ENCODE results near the gene LHX3. TPM values are rescaled to one million over a fixed set of nuclear protein-coding genes. Genes with fewer than 3 reads are reported as not detected.

LHX3 gene
- total RNA-seq, 1 experiment from 2014 or later: 0.11 TPM

DNA sequence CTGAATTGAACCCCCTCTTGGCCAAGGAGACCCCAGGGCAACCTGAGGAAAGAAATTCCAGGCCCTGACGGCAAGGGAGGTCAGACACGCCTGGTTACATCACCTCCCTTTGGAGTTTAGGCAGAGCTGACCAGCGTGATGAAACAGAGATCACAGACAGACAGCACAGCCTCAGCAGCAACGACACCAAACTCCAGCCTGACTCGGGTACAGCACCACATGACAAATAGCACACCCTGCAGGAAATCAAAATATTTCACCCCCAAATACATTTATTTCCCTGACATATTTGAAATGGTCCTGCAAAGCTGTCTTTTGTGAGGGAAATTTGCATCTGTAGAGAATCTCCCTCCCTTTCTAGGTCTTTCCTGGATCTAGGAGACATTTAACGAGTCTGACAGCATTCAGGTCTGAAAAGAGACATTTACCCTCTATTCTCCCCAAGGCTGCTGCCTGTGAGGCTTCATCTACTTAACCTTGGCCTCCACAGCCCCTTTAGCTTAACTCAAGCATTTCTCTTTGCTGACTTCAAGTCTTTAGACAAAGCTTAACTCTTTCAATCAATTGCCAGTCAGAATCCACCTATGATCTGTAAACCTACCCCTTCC lies 38.1 kb upstream of the LHX3 start:
- intact Hi-C loops (cut with micrococcal nuclease; ENCODE audit: unreplicated experiment): no loop called here
- TF ChIP-seq, protein P1, sequence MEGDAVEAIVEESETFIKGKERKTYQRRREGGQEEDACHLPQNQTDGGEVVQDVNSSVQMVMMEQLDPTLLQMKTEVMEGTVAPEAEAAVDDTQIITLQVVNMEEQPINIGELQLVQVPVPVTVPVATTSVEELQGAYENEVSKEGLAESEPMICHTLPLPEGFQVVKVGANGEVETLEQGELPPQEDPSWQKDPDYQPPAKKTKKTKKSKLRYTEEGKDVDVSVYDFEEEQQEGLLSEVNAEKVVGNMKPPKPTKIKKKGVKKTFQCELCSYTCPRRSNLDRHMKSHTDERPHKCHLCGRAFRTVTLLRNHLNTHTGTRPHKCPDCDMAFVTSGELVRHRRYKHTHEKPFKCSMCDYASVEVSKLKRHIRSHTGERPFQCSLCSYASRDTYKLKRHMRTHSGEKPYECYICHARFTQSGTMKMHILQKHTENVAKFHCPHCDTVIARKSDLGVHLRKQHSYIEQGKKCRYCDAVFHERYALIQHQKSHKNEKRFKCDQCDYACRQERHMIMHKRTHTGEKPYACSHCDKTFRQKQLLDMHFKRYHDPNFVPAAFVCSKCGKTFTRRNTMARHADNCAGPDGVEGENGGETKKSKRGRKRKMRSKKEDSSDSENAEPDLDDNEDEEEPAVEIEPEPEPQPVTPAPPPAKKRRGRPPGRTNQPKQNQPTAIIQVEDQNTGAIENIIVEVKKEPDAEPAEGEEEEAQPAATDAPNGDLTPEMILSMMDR (conservative IDR thresholded peaks at IDR 0.05; ENCODE audit: low read depth, low read length): peak; percentile 28; the same call in 1 of the 2 replicates
- TF ChIP-seq EZH2 (IDR thresholded peaks at IDR 0.05; ENCODE audit: borderline replicate concordance, low read depth, low read length, poor library complexity, severe bottlenecking): no peak
- BruUV-seq (replicated peaks): no TSS peak
- ChIA-PET POLR2A (ENCODE audit: low non-redundant PET) (no interaction called here), CTCF (interaction anchor here (0.6 kb wide), 1 partner anchor 243 kb away, joined by 3 read pairs; no protein-coding TSS in a partner anchor)
- Histone ChIP-seq H3K27ac (ENCODE audit: low read depth, low read length, poor library complexity, severe bottlenecking) (no peak overlapping the region), H3K36me3 (ENCODE audit: insufficient read depth, low read length, poor library complexity, severe bottlenecking) (no peaks in the 10 kb centered on the region), H3K4me3 (ENCODE audit: low read depth, low read length, poor library complexity, severe bottlenecking) (no peak overlapping the region), H3K4me1 (ENCODE audit: insufficient read depth, low read length, poor library complexity, severe bottlenecking) (peaks cover 12% of the 10 kb centered on the region), H3K9me3 (ENCODE audit: low read depth, low read length, poor library complexity, severe bottlenecking) (no peaks in the 10 kb centered on the region), H3K27me3 (replicated peaks; ENCODE audit: insufficient read depth, low read depth, low read length, poor library complexity) (no peaks in the 10 kb centered on the region)
- DNase-seq (ENCODE audit: low spot score): no peak

- CTCF ChIA-PET: no interaction called here
- Histone ChIP-seq H3K27ac (ENCODE audit: low read depth, low read length, poor library complexity, severe bottlenecking) (no peak overlapping the region), H3K27me3 (replicated peaks; ENCODE audit: insufficient read depth, low read depth, low read length, poor library complexity) (no peaks in the 10 kb centered on the region), H3K4me3 (ENCODE audit: low read depth, low read length, poor library complexity, severe bottlenecking) (no peak overlapping the region), H3K4me1 (ENCODE audit: insufficient read depth, low read length, poor library complexity, severe bottlenecking) (peaks cover 12% of the 10 kb centered on the region), H3K36me3 (ENCODE audit: insufficient read depth, low read length, poor library complexity, severe bottlenecking) (peaks cover 1% of the 10 kb centered on the region), H3K9me3 (ENCODE audit: low read depth, low read length, poor library complexity, severe bottlenecking) (no peaks in the 10 kb centered on the region)
- intact Hi-C loops (cut with micrococcal nuclease; ENCODE audit: unreplicated experiment): no loop called here
- BruUV-seq (replicated peaks): no TSS peak
- DNase-seq (ENCODE audit: low spot score): no peak
- TF ChIP-seq, protein P1 (conservative IDR thresholded peaks at IDR 0.05; ENCODE audit: low read depth, low read length): no peak
- no peak for TF ChIP-seq EZH2 (IDR thresholded peaks at IDR 0.05; ENCODE audit: borderline replicate concordance, low read depth, low read length, poor library complexity, severe bottlenecking)
- POLR2A ChIA-PET (ENCODE audit: low non-redundant PET): no interaction called here
Measured at GRCh38 chr9:136242248-136242647, 37.3 kb upstream of the LHX3 start.

- peaks cover 12% of the 10 kb centered on the region for H3K4me1 ChIP-seq (ENCODE audit: insufficient read depth, low read length, poor library complexity, severe bottlenecking)
- TF ChIP-seq EZH2 (IDR thresholded peaks at IDR 0.05; ENCODE audit: borderline replicate concordance, low read depth, low read length, poor library complexity, severe bottlenecking): no peak
- TF ChIP-seq, protein P1 (conservative IDR thresholded peaks at IDR 0.05; ENCODE audit: low read depth, low read length): no peak
- no TSS peak for BruUV-seq (replicated peaks)
- H3K36me3 ChIP-seq (ENCODE audit: insufficient read depth, low read length, poor library complexity, severe bottlenecking): peaks cover 8% of the 10 kb centered on the region
- CTCF ChIA-PET: no interaction called here
- no peak overlapping the region for H3K4me3 ChIP-seq (ENCODE audit: low read depth, low read length, poor library complexity, severe bottlenecking)
- H3K9me3 ChIP-seq (ENCODE audit: low read depth, low read length, poor library complexity, severe bottlenecking): no peaks in the 10 kb centered on the region
- POLR2A ChIA-PET (ENCODE audit: low non-redundant PET): no interaction called here
- no peak overlapping the region for H3K27ac ChIP-seq (ENCODE audit: low read depth, low read length, poor library complexity, severe bottlenecking)
- DNase-seq (ENCODE audit: low spot score): no peak
- H3K27me3 ChIP-seq (replicated peaks; ENCODE audit: insufficient read depth, low read depth, low read length, poor library complexity): no peaks in the 10 kb centered on the region
- intact Hi-C loops (cut with micrococcal nuclease; ENCODE audit: unreplicated experiment): no loop called here
Measured at GRCh38 chr9:136241542-136241941, 36.6 kb upstream of the LHX3 start.

Data from A673 (cell line).